HL-60 (cell line): ENCODE data around the gene ZMIZ1.

ENCODE experiments used
- POLR2AphosphoS5 ChIP-seq: IDR thresholded peaks from 2 replicates; pipeline ENCODE4 v1.6.1; 2012; ENCODE audit warnings: low read depth
- TF ChIP-seq, protein P1 (sequence below): IDR thresholded peaks from one replicate; pipeline ENCODE4 v1.5.1; 2011; ENCODE audit warnings: low read length, control low read depth, inconsistent platforms; ENCODE audit not compliant: insufficient read depth
- TF ChIP-seq, protein P2 (sequence below): IDR thresholded peaks from 2 replicates; pipeline ENCODE4 v1.6.1; 2012; ENCODE audit warnings: low read depth; ENCODE audit not compliant: insufficient replicate concordance

DNA sequence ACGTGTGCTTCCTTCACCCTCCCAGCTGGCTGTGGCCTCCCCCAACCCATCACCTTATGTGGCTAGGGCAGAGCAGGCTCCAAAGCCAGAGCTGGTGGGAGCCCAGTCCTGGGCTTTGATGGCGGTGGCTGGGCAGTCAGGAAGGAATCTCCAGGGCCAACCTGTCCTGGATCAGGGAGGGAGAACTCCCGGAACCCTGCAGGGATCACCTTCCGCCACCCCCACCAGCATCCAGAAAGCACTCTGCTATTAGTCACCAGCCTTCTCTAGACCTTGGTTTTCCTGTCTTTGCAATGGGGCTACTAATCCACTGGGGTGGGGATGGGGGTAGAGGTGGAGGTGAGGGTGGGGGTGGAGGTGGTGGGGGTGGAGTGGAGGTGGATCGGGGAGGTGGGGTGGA is 139.0 kb downstream of the ZMIZ1 start:
- TF ChIP-seq, protein P1, sequence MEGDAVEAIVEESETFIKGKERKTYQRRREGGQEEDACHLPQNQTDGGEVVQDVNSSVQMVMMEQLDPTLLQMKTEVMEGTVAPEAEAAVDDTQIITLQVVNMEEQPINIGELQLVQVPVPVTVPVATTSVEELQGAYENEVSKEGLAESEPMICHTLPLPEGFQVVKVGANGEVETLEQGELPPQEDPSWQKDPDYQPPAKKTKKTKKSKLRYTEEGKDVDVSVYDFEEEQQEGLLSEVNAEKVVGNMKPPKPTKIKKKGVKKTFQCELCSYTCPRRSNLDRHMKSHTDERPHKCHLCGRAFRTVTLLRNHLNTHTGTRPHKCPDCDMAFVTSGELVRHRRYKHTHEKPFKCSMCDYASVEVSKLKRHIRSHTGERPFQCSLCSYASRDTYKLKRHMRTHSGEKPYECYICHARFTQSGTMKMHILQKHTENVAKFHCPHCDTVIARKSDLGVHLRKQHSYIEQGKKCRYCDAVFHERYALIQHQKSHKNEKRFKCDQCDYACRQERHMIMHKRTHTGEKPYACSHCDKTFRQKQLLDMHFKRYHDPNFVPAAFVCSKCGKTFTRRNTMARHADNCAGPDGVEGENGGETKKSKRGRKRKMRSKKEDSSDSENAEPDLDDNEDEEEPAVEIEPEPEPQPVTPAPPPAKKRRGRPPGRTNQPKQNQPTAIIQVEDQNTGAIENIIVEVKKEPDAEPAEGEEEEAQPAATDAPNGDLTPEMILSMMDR, result no peak
- TF ChIP-seq, protein P2, sequence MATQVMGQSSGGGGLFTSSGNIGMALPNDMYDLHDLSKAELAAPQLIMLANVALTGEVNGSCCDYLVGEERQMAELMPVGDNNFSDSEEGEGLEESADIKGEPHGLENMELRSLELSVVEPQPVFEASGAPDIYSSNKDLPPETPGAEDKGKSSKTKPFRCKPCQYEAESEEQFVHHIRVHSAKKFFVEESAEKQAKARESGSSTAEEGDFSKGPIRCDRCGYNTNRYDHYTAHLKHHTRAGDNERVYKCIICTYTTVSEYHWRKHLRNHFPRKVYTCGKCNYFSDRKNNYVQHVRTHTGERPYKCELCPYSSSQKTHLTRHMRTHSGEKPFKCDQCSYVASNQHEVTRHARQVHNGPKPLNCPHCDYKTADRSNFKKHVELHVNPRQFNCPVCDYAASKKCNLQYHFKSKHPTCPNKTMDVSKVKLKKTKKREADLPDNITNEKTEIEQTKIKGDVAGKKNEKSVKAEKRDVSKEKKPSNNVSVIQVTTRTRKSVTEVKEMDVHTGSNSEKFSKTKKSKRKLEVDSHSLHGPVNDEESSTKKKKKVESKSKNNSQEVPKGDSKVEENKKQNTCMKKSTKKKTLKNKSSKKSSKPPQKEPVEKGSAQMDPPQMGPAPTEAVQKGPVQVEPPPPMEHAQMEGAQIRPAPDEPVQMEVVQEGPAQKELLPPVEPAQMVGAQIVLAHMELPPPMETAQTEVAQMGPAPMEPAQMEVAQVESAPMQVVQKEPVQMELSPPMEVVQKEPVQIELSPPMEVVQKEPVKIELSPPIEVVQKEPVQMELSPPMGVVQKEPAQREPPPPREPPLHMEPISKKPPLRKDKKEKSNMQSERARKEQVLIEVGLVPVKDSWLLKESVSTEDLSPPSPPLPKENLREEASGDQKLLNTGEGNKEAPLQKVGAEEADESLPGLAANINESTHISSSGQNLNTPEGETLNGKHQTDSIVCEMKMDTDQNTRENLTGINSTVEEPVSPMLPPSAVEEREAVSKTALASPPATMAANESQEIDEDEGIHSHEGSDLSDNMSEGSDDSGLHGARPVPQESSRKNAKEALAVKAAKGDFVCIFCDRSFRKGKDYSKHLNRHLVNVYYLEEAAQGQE, result no peak
- TF ChIP-seq POLR2AphosphoS5, result no peak
